Hippocampal formation (tissue), 2 donors: ENCODE results near the gene GPR158.

ENCODE experiments used
- DNase-seq, 2 donors: peaks; one replicate each; lab custom pipeline; 2025; lab: John Stamatoyannopoulos, UW

The GPR158 gene

DNA sequence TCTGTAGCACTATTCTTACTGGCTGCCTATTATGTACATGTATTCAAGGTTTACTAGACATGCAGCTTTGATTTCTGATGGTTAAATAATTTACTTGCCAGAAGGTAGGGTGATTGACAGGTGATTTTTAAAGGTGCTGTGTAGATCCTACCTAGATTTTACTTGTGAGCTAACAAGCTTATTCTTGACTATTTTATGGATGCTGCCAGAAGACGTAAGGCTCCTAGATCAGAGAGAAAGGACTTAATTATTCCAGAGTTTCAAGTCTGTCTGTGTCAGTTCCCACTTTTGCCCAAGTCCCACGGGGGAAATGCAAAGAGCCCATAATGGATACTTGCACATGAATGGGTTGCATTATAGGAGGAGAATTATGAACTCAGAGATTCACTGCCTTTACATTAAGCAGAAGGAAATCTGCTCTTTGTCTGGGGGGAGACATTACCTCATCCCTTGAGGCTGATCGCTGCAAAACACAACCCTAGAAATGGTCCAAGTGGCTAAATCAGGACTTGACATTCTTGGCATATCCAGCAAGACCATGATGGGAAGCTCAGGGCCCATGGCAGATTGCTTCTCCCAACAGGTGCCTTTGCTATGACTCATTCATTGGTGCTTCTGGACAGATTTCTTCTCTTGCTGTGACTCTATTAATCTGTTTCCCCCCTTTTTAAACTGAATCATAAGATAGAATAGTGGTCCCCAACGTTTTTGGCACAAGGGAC lies 32.1 kb downstream of the GPR158 start:
- no peak for DNase-seq

DNA sequence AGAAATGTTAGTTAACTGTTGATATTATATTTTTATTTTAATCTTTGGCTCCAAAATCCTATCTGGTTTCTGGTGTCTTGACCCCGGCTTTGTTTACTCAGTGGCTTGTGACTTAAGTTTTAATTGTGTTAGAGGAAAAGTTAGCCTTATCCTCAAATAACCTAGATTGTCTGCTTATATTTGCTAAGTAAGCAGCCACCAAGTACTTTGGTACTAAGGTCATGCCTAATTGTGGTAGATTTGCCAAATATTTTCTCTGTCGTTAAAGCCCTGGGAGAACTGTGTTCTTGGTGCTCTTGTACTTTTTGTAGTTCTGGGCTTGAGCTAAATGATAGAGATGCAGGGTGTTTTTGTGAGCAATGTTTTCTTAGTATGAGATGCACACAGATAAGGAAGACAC lies 34.8 kb downstream of the GPR158 start:
- no peak for DNase-seq

DNA sequence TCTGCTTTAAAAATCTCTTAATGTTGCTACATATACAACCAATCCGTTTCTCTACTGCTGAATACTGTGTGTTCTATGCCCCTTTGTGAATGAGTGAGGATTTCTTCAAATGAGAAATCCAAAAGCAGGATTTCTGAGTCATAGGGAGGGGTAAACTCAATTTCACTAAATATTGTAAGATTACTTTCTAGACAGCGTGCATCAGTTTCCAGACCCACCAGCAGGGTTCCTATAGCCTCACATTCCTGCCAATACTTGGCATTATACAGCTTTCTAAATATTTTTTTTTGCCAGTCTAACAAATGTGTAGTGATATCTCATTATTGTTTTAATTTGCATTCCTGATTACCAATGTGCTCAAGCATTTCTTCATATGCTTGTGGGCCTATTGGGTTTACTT lies 35.5 kb downstream of the GPR158 start:
- no peak for DNase-seq

- no peak for DNase-seq
Measured at GRCh38 chr10:25220156-25220555, 45.4 kb downstream of the GPR158 start.

DNA sequence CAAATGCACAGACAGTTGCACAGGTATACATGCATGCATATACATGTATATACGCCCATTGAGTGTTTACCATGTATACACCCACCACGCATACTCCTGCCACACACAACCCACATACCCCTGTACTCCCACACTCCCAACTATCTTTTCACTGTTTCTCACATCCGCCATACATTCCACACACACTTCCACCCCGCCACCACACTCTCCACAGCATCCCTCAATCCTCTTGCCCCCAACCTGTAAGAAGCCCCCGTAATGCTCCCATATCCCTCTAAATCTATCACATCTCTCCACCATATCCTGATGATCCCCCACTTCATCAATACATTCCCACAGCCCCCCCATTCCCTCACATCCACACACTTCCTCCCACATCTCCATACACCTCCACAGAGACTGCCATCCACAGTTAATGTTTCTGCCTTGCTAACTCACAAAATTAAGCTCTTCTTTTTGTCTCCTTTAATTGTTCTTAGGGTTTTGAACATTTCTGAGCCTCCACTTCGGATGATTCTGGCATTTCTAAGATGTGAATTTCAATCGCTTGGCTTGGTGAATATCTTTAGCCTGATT lies 47.4 kb downstream of the GPR158 start:
- no peak for DNase-seq

DNA sequence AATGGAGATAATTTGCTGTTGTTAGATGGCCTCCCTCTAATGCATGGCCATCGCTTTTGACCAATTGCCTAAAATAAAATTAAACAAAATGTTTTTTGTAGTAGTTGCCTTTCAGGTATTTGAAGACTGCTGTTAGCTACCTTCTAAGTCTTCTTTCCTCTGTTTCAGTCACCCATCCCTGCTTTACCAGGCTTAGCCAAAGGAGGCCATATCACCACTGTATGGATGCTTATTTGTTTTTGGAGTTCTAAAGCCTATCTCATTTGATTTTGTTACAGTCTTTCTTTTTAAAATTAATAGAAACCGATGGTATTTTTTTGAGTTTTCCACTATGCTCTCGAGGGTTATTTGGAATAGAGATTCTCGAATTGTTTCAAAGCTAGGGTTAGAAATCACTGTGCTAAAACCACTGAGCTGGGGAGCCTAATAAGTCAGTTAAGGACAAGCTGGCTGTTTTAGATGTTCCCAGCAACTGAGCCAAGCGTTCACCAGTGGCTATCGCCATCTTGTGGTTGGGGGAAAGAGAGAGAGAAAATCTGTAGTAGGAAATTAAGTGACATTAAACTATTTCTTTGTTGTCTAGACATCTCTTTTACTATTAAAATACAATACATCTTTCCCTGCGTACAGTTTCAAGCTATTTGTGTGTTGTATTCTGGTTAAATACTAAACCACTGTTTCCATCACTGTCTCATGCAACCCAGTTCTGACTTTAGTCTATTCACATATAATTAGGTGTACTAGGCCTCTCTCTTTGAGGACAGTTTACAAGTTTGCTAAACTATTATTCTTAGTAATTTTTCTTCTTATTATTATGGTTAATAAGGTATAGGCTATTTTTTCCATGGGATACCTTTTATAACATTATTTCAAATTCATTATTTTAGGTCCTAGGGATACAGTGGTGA lies 52.2 kb downstream of the GPR158 start:
- peak; percentile 32 to 52 for DNase-seq

DNA sequence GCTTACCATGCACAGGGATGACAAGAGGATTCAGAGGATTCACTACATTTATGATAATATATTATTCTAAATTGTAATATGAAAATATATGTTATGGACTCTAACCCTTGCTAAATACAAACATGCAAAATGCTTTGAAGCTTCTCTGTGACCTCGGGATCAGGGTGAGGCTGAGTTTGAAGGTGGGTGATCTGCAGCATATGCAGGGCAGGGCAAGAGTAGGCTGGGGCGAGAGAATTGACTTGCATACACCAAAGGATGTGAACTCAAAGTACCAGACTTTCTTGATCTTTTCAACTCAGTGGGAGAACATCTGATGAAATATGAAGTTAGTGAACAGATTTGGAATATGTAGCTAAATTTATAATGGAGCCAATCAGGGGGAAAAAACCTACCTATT lies 57.0 kb downstream of the GPR158 start:
- DNase-seq = no peak

DNA sequence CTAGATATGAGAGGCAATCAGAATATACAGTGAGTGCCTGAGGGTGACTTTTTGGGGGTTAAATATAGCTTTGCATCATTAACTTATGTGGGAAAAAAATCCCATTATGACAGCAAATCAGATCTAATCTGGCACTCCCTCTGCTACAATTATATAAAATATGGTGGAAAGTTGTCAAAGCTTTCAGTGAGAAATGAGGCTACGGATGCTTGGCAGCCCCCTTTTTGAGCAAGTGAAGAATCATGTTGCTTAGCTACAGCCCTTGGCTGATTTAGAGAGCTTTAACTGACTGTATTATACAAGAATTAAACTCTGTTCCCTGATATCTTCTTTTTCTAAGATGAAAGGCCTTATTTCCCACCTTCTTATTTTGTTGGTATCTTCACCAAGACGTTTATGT lies 57.4 kb downstream of the GPR158 start:
- DNase-seq = peak in 1 of 2 donors; percentile 18

DNA sequence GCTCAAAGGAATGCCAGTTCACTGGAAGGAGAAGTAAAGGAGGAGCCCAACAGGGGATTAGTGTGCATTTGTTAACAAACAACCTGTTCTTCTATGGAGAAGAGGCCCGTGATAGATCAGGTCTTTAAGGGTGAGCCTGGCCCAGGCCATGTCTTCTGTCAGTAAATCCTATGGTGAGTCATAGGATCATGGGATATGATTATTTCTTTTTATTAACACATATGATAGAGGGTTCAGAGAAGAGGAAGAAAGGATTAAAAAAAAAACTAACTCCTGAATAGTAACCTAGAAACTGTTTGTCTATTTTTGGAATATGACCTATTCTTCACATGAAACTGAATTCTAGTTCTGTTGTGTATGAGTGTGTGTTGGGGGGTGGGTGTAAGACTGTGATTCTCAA lies 70.4 kb downstream of the GPR158 start:
- no peak for DNase-seq

GRCh38 chr10:25257646-25258045 lies 82.8 kb downstream of the GPR158 start:
- DNase-seq = no peak

GRCh38 chr10:25261110-25261509 lies 86.3 kb downstream of the GPR158 start:
- DNase-seq = no peak

- DNase-seq = no peak
Measured at GRCh38 chr10:25261558-25261957, 86.8 kb downstream of the GPR158 start.

DNA sequence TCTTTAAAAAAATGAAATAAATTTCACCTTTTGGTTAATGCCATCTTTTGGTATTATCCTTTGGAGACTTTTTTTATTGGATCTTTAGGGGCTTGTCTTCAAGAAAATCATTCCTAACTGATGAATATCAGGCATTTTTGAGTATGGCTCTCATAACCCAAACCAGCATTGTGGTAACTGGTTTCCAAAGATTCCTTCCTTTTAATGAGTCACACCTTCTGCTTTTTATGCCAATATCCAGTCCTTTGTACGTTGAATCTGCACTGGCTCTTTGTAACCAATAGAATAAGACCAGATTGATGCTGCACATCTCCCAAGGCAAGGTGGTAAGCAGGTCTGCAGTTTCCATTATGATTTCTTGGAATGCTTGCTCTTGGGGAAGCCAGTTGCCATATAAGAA lies 89.1 kb downstream of the GPR158 start:
- DNase-seq = no peak

DNA sequence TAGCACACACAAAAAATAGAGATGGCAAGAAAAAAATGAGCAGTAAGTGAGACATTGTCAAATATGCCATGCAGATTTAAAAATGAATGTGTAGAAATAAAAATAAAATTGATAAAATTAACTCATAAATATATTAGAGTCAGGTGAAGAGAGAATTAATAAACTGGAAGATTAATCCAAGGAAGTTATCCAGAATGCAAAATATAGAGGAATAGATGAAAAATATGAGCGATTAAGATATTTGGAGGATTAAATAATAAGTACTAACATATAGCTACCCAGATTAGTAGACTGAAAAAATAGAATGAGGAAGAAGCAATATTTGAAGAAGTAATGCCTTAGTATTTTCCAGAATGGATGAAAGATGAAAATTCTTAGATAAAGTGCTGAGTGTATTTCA lies 103.4 kb downstream of the GPR158 start:
- no peak for DNase-seq

DNA sequence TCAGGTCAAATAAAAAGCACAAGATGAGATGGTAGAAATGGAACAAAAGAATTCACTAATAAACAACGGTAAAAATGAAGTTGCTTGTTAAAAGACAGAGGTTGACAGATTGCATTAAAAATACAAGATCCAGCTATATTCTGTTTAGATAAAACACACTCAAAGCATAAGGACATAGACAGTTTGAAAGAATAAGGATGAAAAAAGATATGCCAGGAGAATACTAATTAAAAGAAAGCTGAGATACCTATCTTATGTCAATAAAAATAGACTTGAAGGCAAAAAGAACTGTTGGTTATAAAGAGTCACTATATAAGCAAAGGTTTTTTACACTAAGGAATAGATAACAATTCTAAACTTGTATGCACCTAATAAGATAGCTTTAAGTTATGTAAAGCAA lies 105.3 kb downstream of the GPR158 start:
- DNase-seq = no peak

DNA sequence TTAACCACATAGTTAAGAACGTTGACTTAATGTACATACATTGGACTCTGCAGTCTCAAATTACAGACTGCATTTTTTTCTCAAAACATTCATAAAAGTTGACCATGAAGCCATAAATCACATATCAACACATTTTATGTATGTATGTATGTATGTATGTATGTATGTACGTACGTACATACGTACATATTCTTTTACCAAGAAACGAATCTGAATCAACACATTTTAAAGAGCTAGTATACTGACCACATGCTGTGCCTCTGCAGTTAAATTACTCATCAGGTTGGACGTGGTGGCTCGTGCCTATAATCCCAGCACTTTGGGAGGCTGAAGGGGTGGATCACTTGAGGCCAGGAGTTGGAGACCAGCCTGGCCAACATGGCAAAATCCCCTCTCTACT lies 105.8 kb downstream of the GPR158 start:
- no peak for DNase-seq

GRCh38 chr10:25285809-25286208 lies 111.0 kb downstream of the GPR158 start:
- DNase-seq = no peak

- DNase-seq = no peak
Measured at GRCh38 chr10:25288181-25288580, 113.4 kb downstream of the GPR158 start.

DNA sequence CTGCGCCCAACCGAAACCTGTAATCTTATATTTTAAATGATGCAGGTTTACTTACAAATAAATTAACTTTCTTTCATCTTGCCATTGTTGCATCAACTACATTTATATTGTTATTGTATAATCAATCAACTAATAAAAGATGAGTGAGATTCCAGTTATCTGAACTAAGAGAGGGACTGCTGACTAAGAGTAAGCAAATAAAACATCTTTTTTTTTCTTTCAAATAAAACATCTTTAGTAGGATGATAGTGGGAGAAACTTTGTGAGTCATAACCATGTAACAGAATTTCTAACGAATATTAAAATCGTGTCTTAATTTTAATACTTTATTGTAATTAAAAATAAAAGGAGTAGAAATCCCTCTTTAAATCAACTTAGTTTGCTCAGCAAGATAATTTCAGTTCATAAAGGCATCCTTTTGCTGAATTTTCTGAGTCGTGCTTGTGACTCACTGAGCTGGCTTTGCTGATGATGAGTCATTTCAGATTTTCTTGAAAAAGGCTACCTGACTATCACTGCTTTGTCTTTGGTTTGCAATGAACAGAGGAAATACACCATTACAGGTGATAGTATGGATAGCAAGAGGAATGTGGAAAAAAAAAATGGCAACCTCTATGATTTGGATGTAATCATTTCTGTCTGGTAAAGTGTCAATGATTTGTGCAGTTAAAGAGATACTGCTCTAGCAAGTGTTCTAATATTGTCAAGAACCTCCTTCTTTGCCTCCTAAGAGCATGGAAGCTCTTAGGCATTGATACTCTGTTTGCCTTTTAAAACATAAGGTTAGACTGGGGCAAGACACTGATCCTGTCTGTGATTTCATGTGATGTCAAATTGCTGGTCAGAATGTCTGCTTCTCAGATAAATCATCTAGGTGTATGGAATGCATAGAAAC lies 119.5 kb downstream of the GPR158 start:
- no peak for DNase-seq

- no peak for DNase-seq
Measured at GRCh38 chr10:25296324-25296723, 121.5 kb downstream of the GPR158 start.

GRCh38 chr10:25297466-25297865 lies 122.7 kb downstream of the GPR158 start:
- no peak for DNase-seq

GRCh38 chr10:25300073-25300472 lies 125.3 kb downstream of the GPR158 start:
- no peak for DNase-seq
